Right lobe of liver (tissue), 6 donors: ENCODE results near the gene SPIN2A. TPM values are rescaled to one million over a fixed set of nuclear protein-coding genes. Genes with fewer than 3 reads are reported as not detected.
"Not testable (repeated sequence)": the region's sequence is repeated elsewhere in the genome, so short reads cannot be mapped to it uniquely, and the experiment has no call there.

Experiments
- ATAC-seq, 4 donors: fragments of 200-7000 bp; cut with Tn5 transposase; one replicate each; pipeline ENCODE4 v1.9.1; 2020; ENCODE audit warnings: mild to moderate bottlenecking in 4 of 4, moderate library complexity in 4 of 4
- DNase-seq, 3 donors: peaks; one replicate each; pipeline ENCODE4 v3.0.0-alpha.2; 2020
- H3K27ac ChIP-seq, 3 donors: fragments of 200-600 bp; one replicate each; pipeline ENCODE4 v1.8.0; 2022
- H3K27me3 ChIP-seq, 2 donors: fragments of 200-600 bp; one replicate each; pipeline ENCODE4 v1.8.0; 2022
- H3K36me3 ChIP-seq, 4 donors: fragments of 200-600 bp; sonication (generic) in 1 of 4; one replicate each; pipeline versions ENCODE4 v1.5.1 to v1.8.0; 2017 to 2022; ENCODE audit warnings: control low read depth in 1 of 4
- H3K4me1 ChIP-seq, 4 donors: fragments of 200-600 bp; sonication (generic) in 1 of 4; one replicate each; pipeline versions ENCODE4 v1.5.1 to v1.8.0; 2017 to 2022; ENCODE audit warnings: control low read depth in 1 of 4
- H3K4me3 ChIP-seq, 3 donors: fragments of 200-600 bp; one replicate each; pipeline ENCODE4 v1.8.0; 2022
- H3K9me3 ChIP-seq, 4 donors: fragments of 200-600 bp; sonication (generic) in 1 of 4; one replicate each; pipeline versions ENCODE4 v1.5.1 to v1.8.0; 2017 to 2022; ENCODE audit warnings: control low read depth in 1 of 4
- POLR2A ChIP-seq: fragments of 450-650 bp; IDR thresholded peaks from one replicate; pipeline ENCODE4 v1.6.1; 2017; ENCODE audit warnings: antibody characterized with exemption, mild to moderate bottlenecking
- WGBS: methylation state at CpG from one replicate; pipeline ENCODE4 v1.1.6; 2018; ENCODE audit warnings: low coverage, low lambda C conversion rate; ENCODE audit not compliant: insufficient coverage; ENCODE audit errors: missing lambda C conversion rate; 5-methylcytosine and 5-hydroxymethylcytosine counted together
- intact Hi-C, 2 donors: fragments of 100-400 bp; cut with DNase I; formaldehyde crosslinking; loops; one replicate each; pipeline versions ENCODE4 v1.11.2 to v1.14.1; 2022
- total RNA-seq, 6 experiments: library from RNA; depleted of rRNA in 2 of 6; stranded (reverse); fragments of >200 nt in 2 of 6; fragmentation: NEBNext Ultra II Directional in 3 of 6; extraction: Animal tissue kit (Norgen Biotek cat#: 25700) in 3 of 6; gene quantifications; one replicate each; pipeline versions ENCODE4 v1.1.0 to v1.2.4, GENCODE V29; 2016 to 2023
- TF ChIP-seq, protein P1 (sequence below), 4 donors: fragments of 200-600 bp in 3 of 4; fragments of 450-650 bp in 1 of 4; IDR thresholded peaks; one replicate each; pipeline versions ENCODE4 v1.5.1 to v1.8.0; 2016 to 2022; ENCODE audit warnings: antibody characterized with exemption in 4 of 4, mild to moderate bottlenecking in 2 of 4
- donor health status: DM: no; HTN: yes; CAD: no.
- donor health status: DM: no; HTN: no; CAD: no.
- donor health status: DM: no; HTN: no; CAD: no.
- donor health status: DM: no; HTN: yes; CAD: no.
- donor health status: DM: no; HTN: yes; CAD: no.

Gene SPIN2A
- total RNA-seq, 6 experiments from 2014 or later, result 0.21 to 0.46 (median 0.34) TPM; not detected in 2

DNA sequence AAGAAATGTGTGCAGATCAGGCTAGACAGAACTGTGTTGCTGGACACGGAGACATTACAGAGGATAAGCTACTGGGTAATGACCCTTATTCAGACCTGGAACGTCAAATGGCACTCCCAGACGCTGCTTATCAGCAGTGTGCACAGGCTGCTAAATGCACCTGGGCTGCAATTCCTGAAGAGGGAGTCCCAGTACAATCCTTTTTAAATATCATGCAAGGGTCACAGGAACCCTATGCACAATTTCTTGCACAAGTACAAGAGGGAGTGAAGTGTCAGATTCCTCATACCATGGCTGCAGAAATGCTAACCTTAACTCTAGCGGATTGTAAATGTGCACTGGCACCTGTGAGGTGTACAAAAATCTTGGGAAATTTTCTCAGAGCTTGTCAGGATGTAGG is 32.8 kb downstream of the SPIN2A start:
- peaks cover 0 to 2% (median 0%) of the 10 kb centered on the region in 4 donors for H3K9me3 ChIP-seq
- intact Hi-C loops, result no loop called here
- TF ChIP-seq POLR2A, result no peak
- TF ChIP-seq, protein P1, sequence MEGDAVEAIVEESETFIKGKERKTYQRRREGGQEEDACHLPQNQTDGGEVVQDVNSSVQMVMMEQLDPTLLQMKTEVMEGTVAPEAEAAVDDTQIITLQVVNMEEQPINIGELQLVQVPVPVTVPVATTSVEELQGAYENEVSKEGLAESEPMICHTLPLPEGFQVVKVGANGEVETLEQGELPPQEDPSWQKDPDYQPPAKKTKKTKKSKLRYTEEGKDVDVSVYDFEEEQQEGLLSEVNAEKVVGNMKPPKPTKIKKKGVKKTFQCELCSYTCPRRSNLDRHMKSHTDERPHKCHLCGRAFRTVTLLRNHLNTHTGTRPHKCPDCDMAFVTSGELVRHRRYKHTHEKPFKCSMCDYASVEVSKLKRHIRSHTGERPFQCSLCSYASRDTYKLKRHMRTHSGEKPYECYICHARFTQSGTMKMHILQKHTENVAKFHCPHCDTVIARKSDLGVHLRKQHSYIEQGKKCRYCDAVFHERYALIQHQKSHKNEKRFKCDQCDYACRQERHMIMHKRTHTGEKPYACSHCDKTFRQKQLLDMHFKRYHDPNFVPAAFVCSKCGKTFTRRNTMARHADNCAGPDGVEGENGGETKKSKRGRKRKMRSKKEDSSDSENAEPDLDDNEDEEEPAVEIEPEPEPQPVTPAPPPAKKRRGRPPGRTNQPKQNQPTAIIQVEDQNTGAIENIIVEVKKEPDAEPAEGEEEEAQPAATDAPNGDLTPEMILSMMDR (IDR thresholded peaks at IDR 0.05), result no peak
- WGBS, result 54% methylated on average over 4 of the region's 4 CpGs
- ATAC-seq (no peak), DNase-seq (no peak)
- H3K27me3 ChIP-seq, result no peaks in the 10 kb centered on the region
- no peaks in the 10 kb centered on the region for H3K4me1 ChIP-seq
- no peaks in the 10 kb centered on the region for H3K36me3 ChIP-seq
- no peak overlapping the region for H3K4me3 ChIP-seq
- no peak overlapping the region for H3K27ac ChIP-seq

DNA sequence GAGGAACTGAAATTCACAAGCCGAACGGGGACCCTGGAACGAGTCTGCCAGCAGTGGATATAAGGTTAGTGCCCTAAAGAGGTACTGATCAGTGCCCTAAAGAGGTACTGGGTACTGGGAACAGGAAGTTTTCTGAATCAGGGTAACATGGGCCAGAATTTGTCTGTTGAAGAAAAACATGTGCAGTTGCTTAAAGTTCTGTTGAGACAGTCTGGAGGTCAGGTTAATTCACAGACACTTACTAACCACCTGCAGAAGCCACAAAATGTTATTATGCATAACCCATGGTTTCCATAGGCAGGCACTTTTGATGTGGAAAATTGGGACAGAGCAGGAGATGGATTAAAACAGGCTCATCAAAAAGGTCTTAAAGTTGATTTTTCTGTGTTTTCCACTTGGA is 33.7 kb downstream of the SPIN2A start:
- intact Hi-C loops, result no loop called here
- DNase-seq (no peak), ATAC-seq (no peak)
- 77% methylated on average over 3 of the region's 3 CpGs for WGBS
- Histone ChIP-seq H3K27ac (no peak overlapping the region), H3K4me1 (no peaks in the 10 kb centered on the region), H3K4me3 (no peak overlapping the region), H3K27me3 (no peaks in the 10 kb centered on the region), H3K36me3 (no peaks in the 10 kb centered on the region), H3K9me3 (peaks cover 0 to 8% (median 0%) of the 10 kb centered on the region in 4 donors)
- TF ChIP-seq, protein P1 (IDR thresholded peaks at IDR 0.05), result no peak
- TF ChIP-seq POLR2A, result no peak

DNA sequence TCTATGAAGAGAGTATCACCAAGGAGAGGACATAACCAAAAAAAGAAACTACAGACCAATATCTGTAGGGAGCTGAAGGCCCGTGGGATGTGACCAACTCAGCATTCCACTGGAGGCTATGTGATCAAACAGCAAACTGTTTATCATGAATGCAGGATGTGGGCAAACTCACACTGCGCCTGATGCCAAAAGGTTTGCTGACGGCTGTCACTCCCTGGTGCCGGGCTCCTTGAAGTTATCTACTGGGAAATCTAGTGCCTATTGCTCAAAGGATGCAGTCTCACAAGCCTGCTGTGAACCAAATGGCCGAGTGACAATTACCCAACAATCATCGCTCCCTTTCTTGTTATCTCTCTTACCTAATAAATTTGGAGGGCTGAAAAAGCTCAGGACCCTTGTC is 34.3 kb downstream of the SPIN2A start:
- H3K36me3 ChIP-seq, ATAC-seq, intact Hi-C loops, H3K27ac ChIP-seq, DNase-seq, H3K4me1 ChIP-seq, H3K4me3 ChIP-seq, H3K27me3 ChIP-seq, H3K9me3 ChIP-seq: not testable (repeated sequence)
- WGBS, result 57% methylated on average over 4 of the region's 6 CpGs

Other genes with a start within 250 kb of the SPIN2A start
- gene SPIN3, start 141.9 kb downstream of the SPIN2A start, total RNA-seq, result 1 to 10 TPM; 5.7 to 6.9 (median 6.5) TPM
- gene SPIN2B, start 15.8 kb downstream of the SPIN2A start, total RNA-seq, result 1 to 10 TPM; 1.7 to 5.9 (median 4.3) TPM
- 10 to 100 TPM in 3 of 6 experiments, 1 to 10 TPM in 3; 6.9 to 19.7 (median 10.0) TPM for gene FAAH2, start 149.3 kb upstream of the SPIN2A start, total RNA-seq